Mucosa of descending colon (tissue), 3 donors: ENCODE measurements around the gene ADAM15. TPM values are rescaled to one million over a fixed set of nuclear protein-coding genes. Genes with fewer than 3 reads are reported as not detected.

ENCODE experiments used
- ATAC-seq: fragments of 200-7000 bp; cut with Tn5 transposase; one replicate; pipeline ENCODE4 v1.9.1; 2020; ENCODE audit warnings: mild to moderate bottlenecking, moderate library complexity
- DNase-seq, 3 donors: peaks; one replicate each; pipeline ENCODE4 v3.0.0-alpha.2; 2020
- H3K36me3 ChIP-seq: fragments of 200-600 bp; one replicate; pipeline ENCODE4 v1.8.0; 2021; ENCODE audit warnings: low read depth, mild to moderate bottlenecking
- H3K4me1 ChIP-seq: fragments of 200-600 bp; one replicate; pipeline ENCODE4 v1.8.0; 2021; ENCODE audit warnings: low read depth, mild to moderate bottlenecking
- H3K4me3 ChIP-seq: fragments of 200-600 bp; one replicate; pipeline ENCODE4 v1.8.0; 2021; ENCODE audit warnings: mild to moderate bottlenecking
- H3K9me3 ChIP-seq: fragments of 200-600 bp; one replicate; pipeline ENCODE4 v1.8.0; 2021; ENCODE audit warnings: mild to moderate bottlenecking
- intact Hi-C, 2 donors: fragments of 100-400 bp; cut with DNase I in 1 of 2; cut with micrococcal nuclease in 1 of 2; formaldehyde crosslinking; loops; one replicate each; pipeline versions ENCODE4 v1.11.0 to v1.11.1; 2022; cut with DNase I, micrococcal nuclease
- total RNA-seq, 3 donors: library from RNA; stranded (reverse); fragmentation: NEBNext Ultra II Directional in 2 of 3; extraction: Animal tissue kit (Norgen Biotek cat#: 25700) in 2 of 3; gene quantifications; one replicate each; pipeline versions ENCODE4 v1.2.1 to v1.2.4, GENCODE V29; 2021 to 2023
- TF ChIP-seq, protein P1 (sequence below): fragments of 200-600 bp; IDR thresholded peaks from one replicate; pipeline ENCODE4 v1.8.0; 2022; ENCODE audit warnings: antibody characterized with exemption, mild to moderate bottlenecking
- donor health status: DM: no; HTN: no; CAD: no; lungs with moderate emphysema.
- donor health status: DM: no; HTN: no; CAD: no.
- donor health status: DM: no; HTN: yes; CAD: no.

The ADAM15 gene
- total RNA-seq, 3 donors from 2014 or later, result 71.8 to 148 (median 79.7) TPM

DNA sequence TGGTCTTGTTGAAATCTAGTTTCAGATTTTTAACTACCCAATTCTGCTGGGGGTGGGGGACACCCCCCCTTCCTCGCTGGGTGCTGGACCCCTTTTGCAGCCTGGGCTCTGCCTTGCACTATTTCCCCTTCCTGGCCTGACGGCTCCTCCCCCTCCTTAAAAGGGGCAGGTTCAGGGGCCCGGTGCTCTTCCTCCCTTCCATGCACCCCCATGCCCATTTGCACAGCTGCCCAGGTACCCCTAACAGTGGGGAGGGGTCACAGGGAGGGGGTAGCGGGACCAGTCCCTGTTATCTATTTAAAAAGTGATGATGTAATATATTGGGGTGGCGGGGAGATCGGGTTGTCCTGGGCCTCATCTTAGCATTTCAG is 33.2 kb upstream of the ADAM15 start:
- no peak overlapping the region for H3K4me3 ChIP-seq

DNA sequence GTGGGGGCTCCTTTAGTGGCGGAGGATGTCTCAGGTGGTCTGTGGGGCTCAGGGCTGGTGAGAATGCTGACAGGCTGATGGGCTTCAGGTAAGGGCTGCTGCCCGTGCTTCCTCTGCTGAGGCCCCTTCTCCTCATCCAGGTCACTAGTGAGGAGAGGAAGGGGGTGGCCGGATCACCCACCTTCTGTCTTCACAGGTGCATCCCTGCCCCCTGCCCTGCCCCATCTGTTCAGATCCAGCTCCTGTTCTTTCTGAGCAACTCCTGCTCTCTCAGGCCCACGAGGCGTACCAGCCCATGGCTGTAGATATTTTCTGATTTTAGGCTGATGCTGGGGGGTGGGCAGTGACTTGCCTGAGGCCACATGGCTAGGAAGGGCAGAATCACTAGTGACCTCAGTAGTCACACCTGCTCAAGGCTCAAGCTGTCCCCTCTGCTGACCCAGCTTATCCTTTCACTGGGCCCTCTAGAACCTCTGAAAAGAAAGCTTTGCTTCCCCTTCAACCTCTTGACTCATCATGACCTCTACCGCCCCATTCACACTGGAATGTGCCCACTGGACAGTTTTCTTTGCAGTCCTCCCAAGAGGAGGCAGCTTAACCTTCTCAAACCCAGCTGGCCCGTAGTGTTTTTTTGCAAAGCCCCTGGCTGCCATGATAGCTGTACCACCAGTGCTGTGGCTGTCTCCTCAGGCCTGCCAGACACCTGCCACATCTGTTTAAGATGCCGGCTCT is 32.3 kb upstream of the ADAM15 start:
- ATAC-seq (no peak), DNase-seq (peak in 1 of 3 donors; percentile 24)
- H3K4me1 ChIP-seq, result peaks cover 24% of the 10 kb centered on the region
- no peaks in the 10 kb centered on the region for H3K36me3 ChIP-seq
- no peak overlapping the region for H3K4me3 ChIP-seq
- intact Hi-C loops, result loop anchor here in 1 of 2 donors (10.0 kb wide), 1 partner anchor 54 kb away; the partner anchor contains the start of gene PYGO2
- H3K9me3 ChIP-seq, result no peaks in the 10 kb centered on the region
- TF ChIP-seq, protein P1, sequence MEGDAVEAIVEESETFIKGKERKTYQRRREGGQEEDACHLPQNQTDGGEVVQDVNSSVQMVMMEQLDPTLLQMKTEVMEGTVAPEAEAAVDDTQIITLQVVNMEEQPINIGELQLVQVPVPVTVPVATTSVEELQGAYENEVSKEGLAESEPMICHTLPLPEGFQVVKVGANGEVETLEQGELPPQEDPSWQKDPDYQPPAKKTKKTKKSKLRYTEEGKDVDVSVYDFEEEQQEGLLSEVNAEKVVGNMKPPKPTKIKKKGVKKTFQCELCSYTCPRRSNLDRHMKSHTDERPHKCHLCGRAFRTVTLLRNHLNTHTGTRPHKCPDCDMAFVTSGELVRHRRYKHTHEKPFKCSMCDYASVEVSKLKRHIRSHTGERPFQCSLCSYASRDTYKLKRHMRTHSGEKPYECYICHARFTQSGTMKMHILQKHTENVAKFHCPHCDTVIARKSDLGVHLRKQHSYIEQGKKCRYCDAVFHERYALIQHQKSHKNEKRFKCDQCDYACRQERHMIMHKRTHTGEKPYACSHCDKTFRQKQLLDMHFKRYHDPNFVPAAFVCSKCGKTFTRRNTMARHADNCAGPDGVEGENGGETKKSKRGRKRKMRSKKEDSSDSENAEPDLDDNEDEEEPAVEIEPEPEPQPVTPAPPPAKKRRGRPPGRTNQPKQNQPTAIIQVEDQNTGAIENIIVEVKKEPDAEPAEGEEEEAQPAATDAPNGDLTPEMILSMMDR, result no peak

More for the DNA sequence above, 33.2 kb upstream of the ADAM15 start:
- intact Hi-C loops, result loop anchor here in 1 of 2 donors (10.0 kb wide), 1 partner anchor 53 kb away; the partner anchor contains the start of gene PYGO2
- no peaks in the 10 kb centered on the region for H3K9me3 ChIP-seq
- DNase-seq (no peak), ATAC-seq (no peak)
- no peaks in the 10 kb centered on the region for H3K36me3 ChIP-seq
- TF ChIP-seq, protein P1, result no peak
- H3K4me1 ChIP-seq, result peaks cover 29% of the 10 kb centered on the region

DNA sequence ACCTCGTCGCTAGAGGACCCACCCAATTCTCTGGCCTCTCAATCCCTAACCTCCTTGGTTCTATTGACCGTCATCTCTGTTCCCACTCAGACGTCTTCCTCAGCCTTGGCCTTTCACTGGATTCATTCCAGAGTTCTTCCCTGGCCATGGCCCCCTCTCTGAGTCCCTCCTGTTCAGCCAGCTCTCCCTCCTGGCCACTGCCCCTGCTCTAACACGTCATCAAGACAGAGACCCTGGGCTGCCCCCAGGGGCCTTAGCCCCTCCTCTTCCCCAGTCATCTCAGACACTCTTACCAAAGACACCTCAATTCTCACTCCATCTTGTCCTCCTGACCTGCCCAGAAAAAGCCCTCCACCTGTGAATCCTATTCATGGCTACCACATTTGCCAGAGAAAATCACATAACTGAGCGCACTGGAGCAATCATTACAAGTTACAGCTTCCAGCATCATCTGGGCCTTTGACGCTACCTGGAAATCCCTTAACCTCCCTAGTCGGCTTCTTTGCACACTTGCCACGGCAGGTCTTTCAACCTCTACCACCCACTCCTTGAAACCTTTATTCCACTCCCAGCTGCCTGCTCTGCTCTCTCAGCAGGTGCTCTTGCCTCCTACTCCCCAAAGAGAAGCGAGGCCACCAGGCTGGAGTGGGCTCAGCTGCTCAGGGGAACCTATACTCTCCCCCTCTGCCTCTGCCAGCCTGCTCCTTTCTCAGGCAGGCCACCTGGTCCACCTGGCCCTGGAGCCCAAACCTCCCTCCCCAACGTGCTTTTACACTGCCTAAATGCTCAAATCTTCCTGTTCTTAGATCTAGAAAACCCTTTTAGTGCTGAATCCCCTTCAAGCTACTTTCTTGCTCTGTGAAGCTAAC is 31.5 kb upstream of the ADAM15 start:
- ATAC-seq (no peak), DNase-seq (no peak)
- intact Hi-C loops, result loop anchor here in 1 of 2 donors (10.0 kb wide), 1 partner anchor 55 kb away; the partner anchor contains the start of gene PYGO2
- TF ChIP-seq, protein P1, result no peak
- Histone ChIP-seq H3K9me3 (no peaks in the 10 kb centered on the region), H3K36me3 (no peaks in the 10 kb centered on the region), H3K4me1 (peaks cover 24% of the 10 kb centered on the region), H3K4me3 (no peak overlapping the region)

DNA sequence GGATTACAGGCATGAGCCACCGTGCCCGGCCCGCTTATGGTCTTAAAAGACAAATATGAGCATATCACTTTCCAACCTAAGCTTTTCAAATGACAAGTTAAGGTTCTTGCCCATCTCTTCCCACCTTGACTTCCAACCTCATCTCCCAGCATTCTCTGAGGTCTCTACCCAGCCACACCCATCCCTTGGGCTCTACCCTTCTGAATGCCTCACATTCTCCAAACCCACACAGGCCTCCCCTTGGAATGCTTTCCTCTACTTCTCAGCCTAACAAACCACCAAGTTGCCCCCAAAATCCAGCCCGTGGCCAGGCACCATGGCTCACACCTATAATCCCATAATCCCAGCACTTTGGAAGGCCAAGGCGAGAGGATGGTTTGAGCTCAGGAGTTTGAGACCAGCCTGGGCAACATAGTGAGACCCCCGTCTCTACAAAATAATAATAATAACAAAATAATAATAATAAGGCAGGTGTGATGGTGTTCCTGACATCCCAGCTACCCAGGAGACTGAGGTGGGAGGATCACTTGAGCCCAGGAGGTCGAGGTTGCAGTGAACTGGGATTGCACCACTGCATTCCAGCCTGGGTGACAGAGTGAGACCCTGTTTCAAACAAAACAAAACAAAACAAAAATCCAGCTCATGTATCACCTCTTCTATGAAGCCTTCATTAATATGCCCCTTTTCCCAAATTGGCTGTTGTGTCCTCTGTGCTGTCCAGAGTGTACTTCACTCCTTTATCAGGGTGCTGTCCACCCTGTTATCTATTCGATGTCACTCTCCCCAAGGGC is 28.8 kb upstream of the ADAM15 start:
- Histone ChIP-seq H3K4me3 (no peak overlapping the region), H3K36me3 (no peaks in the 10 kb centered on the region), H3K4me1 (peaks cover 6% of the 10 kb centered on the region), H3K9me3 (no peaks in the 10 kb centered on the region)
- TF ChIP-seq, protein P1, result no peak
- ATAC-seq (no peak), DNase-seq (no peak)
- intact Hi-C loops, result no loop called here

DNA sequence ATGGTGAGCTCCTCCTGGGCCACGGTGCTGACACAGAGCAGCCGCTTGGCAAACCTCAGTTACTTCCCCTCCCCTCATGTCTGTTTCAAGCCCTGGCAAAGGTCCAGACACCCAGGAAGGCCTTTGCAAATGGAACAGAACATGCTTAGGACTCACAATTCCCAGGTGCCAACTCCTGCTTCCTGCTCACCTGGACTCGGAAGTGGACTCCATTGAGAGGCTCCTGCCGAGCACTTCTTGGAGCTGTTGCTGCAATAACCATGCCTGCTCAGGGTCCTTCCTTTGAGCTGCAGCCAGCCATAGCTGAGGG is 28.2 kb upstream of the ADAM15 start:
- Histone ChIP-seq H3K4me3 (no peak overlapping the region), H3K4me1 (peaks cover 2% of the 10 kb centered on the region), H3K9me3 (no peaks in the 10 kb centered on the region), H3K36me3 (no peaks in the 10 kb centered on the region)
- intact Hi-C loops, result no loop called here
- TF ChIP-seq, protein P1, result no peak
- ATAC-seq, result peak; percentile 68
- DNase-seq, result peak in 1 of 3 donors; percentile 42
